ENCODE data around the gene APOBEC3H.

The APOBEC3H gene

DNA sequence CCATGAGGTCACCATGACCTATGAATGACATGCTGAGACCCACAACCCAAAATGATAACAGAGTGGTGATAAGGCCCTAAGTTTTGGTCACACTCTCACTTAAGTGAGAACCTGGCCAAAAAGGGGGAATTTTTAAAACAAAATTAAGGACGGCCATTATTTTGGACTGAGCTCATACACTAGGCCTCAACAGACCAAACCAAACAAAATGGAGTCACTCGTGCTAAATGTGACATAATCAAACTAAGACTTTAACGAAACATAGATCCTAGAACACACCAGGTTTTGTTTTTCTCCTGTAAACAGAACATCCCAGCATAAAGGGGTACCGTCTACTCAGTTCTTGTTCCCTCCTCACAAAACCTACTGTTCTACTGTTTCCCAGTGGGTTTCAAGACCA, 11.4 kb downstream of the APOBEC3H start:
- TF ChIP-seq TAF1 (IDR thresholded peaks at IDR 0.05; ENCODE audit: borderline replicate concordance, insufficient read depth, low read length): no peak
- no peak for TF ChIP-seq POLR2AphosphoS5 (IDR thresholded peaks at IDR 0.05; ENCODE audit: low read depth, low read length)
- TF ChIP-seq SIN3A (IDR thresholded peaks at IDR 0.05; ENCODE audit: borderline replicate concordance, insufficient read depth, low read length): no peak
- no peak for TF ChIP-seq FOXP2 (optimal IDR thresholded peaks at IDR 0.05; ENCODE audit: borderline replicate concordance, extremely low read depth, extremely low read length, insufficient read depth)
- TF ChIP-seq, protein P1, sequence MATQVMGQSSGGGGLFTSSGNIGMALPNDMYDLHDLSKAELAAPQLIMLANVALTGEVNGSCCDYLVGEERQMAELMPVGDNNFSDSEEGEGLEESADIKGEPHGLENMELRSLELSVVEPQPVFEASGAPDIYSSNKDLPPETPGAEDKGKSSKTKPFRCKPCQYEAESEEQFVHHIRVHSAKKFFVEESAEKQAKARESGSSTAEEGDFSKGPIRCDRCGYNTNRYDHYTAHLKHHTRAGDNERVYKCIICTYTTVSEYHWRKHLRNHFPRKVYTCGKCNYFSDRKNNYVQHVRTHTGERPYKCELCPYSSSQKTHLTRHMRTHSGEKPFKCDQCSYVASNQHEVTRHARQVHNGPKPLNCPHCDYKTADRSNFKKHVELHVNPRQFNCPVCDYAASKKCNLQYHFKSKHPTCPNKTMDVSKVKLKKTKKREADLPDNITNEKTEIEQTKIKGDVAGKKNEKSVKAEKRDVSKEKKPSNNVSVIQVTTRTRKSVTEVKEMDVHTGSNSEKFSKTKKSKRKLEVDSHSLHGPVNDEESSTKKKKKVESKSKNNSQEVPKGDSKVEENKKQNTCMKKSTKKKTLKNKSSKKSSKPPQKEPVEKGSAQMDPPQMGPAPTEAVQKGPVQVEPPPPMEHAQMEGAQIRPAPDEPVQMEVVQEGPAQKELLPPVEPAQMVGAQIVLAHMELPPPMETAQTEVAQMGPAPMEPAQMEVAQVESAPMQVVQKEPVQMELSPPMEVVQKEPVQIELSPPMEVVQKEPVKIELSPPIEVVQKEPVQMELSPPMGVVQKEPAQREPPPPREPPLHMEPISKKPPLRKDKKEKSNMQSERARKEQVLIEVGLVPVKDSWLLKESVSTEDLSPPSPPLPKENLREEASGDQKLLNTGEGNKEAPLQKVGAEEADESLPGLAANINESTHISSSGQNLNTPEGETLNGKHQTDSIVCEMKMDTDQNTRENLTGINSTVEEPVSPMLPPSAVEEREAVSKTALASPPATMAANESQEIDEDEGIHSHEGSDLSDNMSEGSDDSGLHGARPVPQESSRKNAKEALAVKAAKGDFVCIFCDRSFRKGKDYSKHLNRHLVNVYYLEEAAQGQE (IDR thresholded peaks at IDR 0.05; ENCODE audit: insufficient read depth in 1 of 2, low read depth in 2 of 2, low read length in 2 of 2): no peak

DNA sequence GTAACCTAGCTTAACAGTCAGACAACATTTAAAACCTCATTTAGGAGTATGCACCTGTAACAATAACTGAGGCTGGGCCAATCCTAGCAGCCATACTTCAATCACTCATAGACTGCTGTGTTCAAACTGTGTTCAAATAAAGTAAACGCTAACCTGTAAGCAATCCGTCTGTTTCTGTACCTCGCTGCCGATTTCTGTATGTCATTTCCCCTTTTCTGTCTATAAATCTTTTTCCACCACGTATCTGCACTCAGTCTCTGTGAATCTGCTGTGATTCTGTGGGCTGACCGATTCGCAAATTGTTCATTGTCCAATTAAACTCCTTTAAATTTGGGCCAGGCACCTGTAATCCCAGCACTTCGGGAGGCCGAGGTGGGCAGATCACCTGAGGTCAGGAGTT, 12.3 kb downstream of the APOBEC3H start:
- TF ChIP-seq SIN3A (IDR thresholded peaks at IDR 0.05; ENCODE audit: borderline replicate concordance, insufficient read depth, low read length) (no peak), POLR2AphosphoS5 (IDR thresholded peaks at IDR 0.05; ENCODE audit: low read depth, low read length) (no peak), TAF1 (IDR thresholded peaks at IDR 0.05; ENCODE audit: borderline replicate concordance, insufficient read depth, low read length) (no peak), FOXP2 (optimal IDR thresholded peaks at IDR 0.05; ENCODE audit: borderline replicate concordance, extremely low read depth, extremely low read length, insufficient read depth) (no peak)
- TF ChIP-seq, protein P1 (IDR thresholded peaks at IDR 0.05; ENCODE audit: insufficient read depth in 1 of 2, low read depth in 2 of 2, low read length in 2 of 2): no peak

DNA sequence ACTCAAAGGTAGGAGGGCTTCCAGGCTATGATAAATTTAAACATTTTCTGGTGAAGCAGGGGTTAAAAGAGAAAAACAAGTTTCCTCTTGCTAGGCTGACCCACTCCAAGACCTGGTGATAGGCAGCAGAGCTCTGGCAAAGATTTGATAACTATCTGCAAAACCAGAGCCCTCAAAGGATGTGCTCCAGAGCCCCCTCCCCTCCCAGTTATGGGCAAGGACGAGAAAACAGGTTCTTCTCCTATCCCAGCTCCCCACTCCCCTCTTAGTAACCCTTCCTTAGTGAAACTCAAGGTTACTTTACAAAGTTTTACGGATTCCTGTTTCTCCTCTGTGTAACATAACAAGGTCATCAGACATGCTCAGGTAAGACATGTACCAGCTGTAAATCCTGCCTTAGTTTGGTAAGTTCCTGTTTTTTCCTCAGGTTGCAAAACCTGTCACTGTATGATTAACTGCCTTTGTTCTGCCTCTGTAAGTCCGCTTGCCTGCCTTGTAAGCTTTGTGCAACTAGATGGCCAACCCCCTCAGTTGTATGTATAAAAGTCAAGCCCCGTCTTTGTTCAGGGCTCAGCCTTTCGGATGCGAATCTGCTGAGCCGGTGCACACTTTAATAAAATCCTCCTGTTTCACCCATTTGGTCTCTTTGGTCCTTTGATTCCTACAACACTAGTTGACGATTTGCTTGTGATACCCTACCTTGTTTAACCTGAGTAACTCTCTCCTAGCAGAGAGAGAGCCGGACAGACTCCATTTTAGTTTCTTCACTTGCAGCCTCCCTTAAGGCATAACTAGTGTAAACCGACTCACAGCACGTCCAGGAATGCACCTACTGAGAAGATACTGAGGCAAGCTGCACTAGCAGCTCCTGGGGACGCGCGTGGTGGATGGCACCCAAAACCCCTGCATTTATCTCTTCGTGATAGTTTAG, 13.9 kb downstream of the APOBEC3H start:
- TF ChIP-seq FOXP2 (optimal IDR thresholded peaks at IDR 0.05; ENCODE audit: borderline replicate concordance, extremely low read depth, extremely low read length, insufficient read depth) (no peak), POLR2AphosphoS5 (IDR thresholded peaks at IDR 0.05; ENCODE audit: low read depth, low read length) (no peak), SIN3A (IDR thresholded peaks at IDR 0.05; ENCODE audit: borderline replicate concordance, insufficient read depth, low read length) (no peak), TAF1 (IDR thresholded peaks at IDR 0.05; ENCODE audit: borderline replicate concordance, insufficient read depth, low read length) (no peak)
- TF ChIP-seq, protein P1 (IDR thresholded peaks at IDR 0.05; ENCODE audit: insufficient read depth in 1 of 2, low read depth in 2 of 2, low read length in 2 of 2): no peak

DNA sequence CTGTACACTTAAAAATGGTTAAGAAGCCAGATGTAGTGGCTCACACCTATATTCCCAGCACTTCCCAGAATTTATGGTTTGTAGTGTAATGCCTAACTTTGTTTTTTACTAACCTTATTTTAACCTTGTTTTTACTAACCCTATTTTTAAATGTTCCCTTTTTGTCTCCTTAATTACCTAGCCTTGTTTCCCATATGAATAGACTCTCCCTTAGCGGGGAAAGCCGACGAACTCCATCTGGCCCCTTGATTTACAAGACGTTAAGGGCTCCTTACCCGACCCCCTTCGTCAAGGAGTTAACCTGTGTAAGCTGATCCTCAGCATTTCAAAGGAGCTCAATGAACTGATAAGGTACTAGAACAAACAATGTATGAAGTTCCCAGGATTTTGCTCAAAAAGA, 17.1 kb downstream of the APOBEC3H start:
- TF ChIP-seq POLR2AphosphoS5 (IDR thresholded peaks at IDR 0.05; ENCODE audit: low read depth, low read length): no peak
- TF ChIP-seq TAF1 (IDR thresholded peaks at IDR 0.05; ENCODE audit: borderline replicate concordance, insufficient read depth, low read length): no peak
- TF ChIP-seq, protein P1 (IDR thresholded peaks at IDR 0.05; ENCODE audit: insufficient read depth in 1 of 2, low read depth in 2 of 2, low read length in 2 of 2): no peak
- TF ChIP-seq SIN3A (IDR thresholded peaks at IDR 0.05; ENCODE audit: borderline replicate concordance, insufficient read depth, low read length): no peak
- no peak for TF ChIP-seq FOXP2 (optimal IDR thresholded peaks at IDR 0.05; ENCODE audit: borderline replicate concordance, extremely low read depth, extremely low read length, insufficient read depth)
